Upper lobe of left lung (tissue), 4 donors: ENCODE measurements around the gene SLC41A3.

ENCODE experiments used
- EP300 ChIP-seq, 4 donors: sonication (generic); formaldehyde crosslinking; IDR thresholded peaks; one replicate each; pipeline ENCODE4 v1.5.1; 2017; ENCODE audit warnings: antibody characterized with exemption in 4 of 4, control low read depth in 2 of 4
- POLR2A ChIP-seq, 4 donors: fragments of 450-650 bp; IDR thresholded peaks; one replicate each; pipeline ENCODE4 v1.5.1; 2016 to 2017; ENCODE audit warnings: antibody characterized with exemption in 4 of 4, mild to moderate bottlenecking in 2 of 4
- TF ChIP-seq, protein P1 (sequence below), 6 experiments: fragments of 450-650 bp in 4 of 6; fragments of 200-600 bp in 2 of 6; sonication (generic) in 2 of 6; IDR thresholded peaks; one replicate each; pipeline ENCODE4 v1.5.1; 2016 to 2019; ENCODE audit warnings: antibody characterized with exemption in 6 of 6

DNA sequence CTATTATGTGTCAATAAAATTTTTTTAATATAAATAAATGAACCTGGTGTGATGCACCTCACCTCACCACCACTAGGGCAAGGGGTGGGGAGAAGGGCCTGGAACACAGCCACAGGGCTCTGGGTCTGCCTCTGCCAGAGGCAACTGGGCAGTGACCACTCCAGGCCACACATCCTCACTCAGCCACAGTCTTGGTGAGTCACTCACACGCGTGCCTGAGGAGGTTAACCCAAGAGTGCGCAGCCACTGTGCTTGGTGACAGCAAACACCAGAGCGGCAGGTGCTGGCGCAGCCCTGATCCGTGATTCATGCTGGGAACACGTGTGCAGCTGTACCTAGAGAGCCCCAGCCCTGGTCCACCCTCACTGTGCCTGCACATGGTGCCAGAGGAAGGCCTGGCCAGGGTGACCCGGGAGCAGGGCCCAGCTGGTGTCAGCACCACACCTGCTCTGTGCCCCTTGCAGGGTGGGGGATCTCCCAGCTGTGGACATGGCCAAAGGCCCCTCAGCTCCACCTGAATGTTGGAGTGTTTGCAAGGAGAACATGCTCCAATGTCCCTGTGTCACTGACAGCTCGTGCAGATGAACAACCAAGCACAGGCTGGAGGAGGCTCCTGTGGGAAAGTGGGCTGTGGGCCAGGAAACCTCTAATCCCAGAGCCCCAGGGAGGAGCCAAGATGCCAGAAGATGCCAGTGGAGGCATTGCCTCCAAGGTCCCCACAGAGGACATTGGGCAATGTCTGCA is 2.1 kb downstream of the SLC41A3 start:
- TF ChIP-seq, protein P1, sequence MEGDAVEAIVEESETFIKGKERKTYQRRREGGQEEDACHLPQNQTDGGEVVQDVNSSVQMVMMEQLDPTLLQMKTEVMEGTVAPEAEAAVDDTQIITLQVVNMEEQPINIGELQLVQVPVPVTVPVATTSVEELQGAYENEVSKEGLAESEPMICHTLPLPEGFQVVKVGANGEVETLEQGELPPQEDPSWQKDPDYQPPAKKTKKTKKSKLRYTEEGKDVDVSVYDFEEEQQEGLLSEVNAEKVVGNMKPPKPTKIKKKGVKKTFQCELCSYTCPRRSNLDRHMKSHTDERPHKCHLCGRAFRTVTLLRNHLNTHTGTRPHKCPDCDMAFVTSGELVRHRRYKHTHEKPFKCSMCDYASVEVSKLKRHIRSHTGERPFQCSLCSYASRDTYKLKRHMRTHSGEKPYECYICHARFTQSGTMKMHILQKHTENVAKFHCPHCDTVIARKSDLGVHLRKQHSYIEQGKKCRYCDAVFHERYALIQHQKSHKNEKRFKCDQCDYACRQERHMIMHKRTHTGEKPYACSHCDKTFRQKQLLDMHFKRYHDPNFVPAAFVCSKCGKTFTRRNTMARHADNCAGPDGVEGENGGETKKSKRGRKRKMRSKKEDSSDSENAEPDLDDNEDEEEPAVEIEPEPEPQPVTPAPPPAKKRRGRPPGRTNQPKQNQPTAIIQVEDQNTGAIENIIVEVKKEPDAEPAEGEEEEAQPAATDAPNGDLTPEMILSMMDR (IDR thresholded peaks at IDR 0.05), result peak in 2 of 6 experiments; percentile 4 to 39
- TF ChIP-seq POLR2A (IDR thresholded peaks at IDR 0.05), result no peak
- no peak for TF ChIP-seq EP300 (IDR thresholded peaks at IDR 0.05)
